RWPE1 (cell line): Measurements from ENCODE around the gene ZNF678.

ENCODE experiments used
- CTCF ChIA-PET: fragments of 350-600 bp; sonication (Branson Sonifier 250); formaldehyde crosslinking; extraction: SDS; loops from one replicate; lab custom pipeline; 2021; lab: Yijun Ruan, JAX
- POLR2A ChIA-PET: fragments of 400-600 bp; formaldehyde crosslinking; extraction: SDS; loops from one replicate; lab custom pipeline; 2020; ENCODE audit warnings: antibody characterized with exemption; ENCODE audit not compliant: low non-redundant PET; lab: Yijun Ruan, JAX
- DNase-seq: peaks from one replicate; pipeline ENCODE4 v3.0.0; 2012; ENCODE audit warnings: low spot score
- H3K27ac ChIP-seq: fragments of 450-650 bp; 2 replicates; pipeline ENCODE4 v1.5.1; 2017
- TF ChIP-seq, protein P1 (sequence below): fragments of 450-650 bp; conservative IDR thresholded peaks from 2 replicates; pipeline ENCODE4 v1.5.1; 2017; ENCODE audit warnings: low read depth, mild to moderate bottlenecking

The ZNF678 gene

DNA sequence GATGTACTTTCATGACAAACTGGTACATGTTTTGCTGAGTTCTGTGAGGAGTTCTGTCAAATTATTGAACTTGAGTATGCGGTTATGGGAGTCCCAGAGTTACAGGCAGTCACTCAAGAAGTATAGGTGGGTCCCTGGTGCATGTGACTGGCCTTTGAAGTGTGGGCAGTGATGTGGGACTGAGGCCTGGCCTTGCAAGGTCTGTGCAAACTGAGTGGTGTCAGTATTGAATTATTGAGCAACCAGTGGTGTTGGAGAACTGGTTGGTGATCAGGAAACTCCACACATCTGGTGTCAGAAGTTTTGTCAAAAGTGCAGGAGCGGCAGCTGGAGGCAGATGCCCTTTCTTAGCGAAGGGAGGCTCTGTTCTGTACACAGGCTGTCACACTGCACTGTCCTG lies 5.2 kb downstream of the ZNF678 start:
- ChIA-PET CTCF (interaction anchor here (0.9 kb wide), 1 partner anchor 13 kb away, joined by 3 read pairs; no protein-coding TSS in a partner anchor), POLR2A (no interaction called here)
- no peak for DNase-seq
- TF ChIP-seq, protein P1, sequence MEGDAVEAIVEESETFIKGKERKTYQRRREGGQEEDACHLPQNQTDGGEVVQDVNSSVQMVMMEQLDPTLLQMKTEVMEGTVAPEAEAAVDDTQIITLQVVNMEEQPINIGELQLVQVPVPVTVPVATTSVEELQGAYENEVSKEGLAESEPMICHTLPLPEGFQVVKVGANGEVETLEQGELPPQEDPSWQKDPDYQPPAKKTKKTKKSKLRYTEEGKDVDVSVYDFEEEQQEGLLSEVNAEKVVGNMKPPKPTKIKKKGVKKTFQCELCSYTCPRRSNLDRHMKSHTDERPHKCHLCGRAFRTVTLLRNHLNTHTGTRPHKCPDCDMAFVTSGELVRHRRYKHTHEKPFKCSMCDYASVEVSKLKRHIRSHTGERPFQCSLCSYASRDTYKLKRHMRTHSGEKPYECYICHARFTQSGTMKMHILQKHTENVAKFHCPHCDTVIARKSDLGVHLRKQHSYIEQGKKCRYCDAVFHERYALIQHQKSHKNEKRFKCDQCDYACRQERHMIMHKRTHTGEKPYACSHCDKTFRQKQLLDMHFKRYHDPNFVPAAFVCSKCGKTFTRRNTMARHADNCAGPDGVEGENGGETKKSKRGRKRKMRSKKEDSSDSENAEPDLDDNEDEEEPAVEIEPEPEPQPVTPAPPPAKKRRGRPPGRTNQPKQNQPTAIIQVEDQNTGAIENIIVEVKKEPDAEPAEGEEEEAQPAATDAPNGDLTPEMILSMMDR, result no peak
- no peak overlapping the region for H3K27ac ChIP-seq

DNA sequence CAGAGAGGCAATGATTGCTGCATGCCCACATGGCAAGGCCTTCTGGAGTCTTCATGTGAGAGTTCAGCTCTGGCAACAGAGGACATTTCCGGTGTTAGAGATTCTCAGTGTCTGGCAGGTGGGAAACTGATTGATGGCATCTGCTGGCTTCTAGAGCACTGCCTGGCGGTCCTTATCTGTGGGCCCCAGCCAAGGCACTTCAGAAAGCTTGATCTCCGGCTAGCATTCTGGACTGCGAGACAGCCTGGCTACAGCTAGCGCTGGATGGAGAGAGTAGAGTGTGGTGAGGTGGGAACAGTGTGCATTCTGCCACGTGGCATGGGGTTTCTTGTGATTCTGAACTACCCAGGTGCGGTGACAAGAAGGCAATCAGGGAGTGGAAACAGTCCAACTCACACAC lies 9.4 kb downstream of the ZNF678 start:
- CTCF ChIA-PET, result interaction anchor here (0.9 kb wide), 1 partner anchor 27 kb away, joined by 4 read pairs; no protein-coding TSS in a partner anchor
- TF ChIP-seq, protein P1, result no peak
- H3K27ac ChIP-seq, result no peak overlapping the region
- POLR2A ChIA-PET, result no interaction called here
- DNase-seq, result no peak

DNA sequence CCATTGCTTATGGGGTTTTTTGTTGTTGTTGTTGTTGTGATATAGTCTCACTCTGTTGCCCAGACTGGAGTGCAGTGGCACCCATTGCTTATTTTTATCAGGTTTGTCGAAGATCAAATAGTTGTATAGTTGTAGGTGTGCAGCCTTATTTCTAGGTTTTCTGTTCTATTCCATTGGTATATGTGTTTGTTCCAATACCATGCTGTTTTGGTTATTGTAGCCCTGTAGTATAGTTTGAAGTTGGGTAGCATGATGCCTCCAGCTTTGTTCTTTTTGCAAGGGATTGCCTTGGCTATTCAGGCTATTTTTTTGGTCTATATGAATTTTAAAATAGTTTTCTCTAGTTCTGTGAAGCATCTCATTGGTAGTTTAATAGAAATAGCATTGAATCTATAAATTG lies 11.6 kb downstream of the ZNF678 start:
- no peak for DNase-seq
- TF ChIP-seq, protein P1, result no peak
- POLR2A ChIA-PET, result no interaction called here
- CTCF ChIA-PET, result interaction anchor here (0.7 kb wide), 1 partner anchor 242 kb away, joined by 3 read pairs; no protein-coding TSS in a partner anchor
- no peak overlapping the region for H3K27ac ChIP-seq

DNA sequence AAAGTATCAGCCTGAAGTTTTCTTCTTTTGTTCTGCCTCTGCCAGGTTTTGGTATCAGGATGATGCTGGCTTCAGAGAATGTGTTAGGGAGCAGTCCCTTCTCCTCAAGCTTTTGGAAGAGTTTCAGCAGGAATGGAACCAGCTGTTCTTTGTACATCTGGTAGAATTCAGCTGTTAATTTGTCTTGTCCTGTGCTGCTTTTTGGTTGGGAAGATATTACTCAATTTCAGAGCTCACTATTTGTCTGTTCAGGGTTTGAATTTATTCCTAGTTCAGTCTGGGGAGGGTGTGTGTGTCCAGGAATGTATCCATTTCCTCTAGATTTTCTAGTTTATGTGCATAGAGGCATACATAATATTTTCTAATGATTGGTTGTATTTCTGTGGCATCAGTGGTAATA lies 12.8 kb downstream of the ZNF678 start:
- DNase-seq, result no peak
- TF ChIP-seq, protein P1, result no peak
- CTCF ChIA-PET, result interaction anchor here (0.6 to 0.8 kb wide), 2 partner anchors 21 to 33 kb away, joined by 3 read pairs; no protein-coding TSS in a partner anchor
- H3K27ac ChIP-seq, result no peak overlapping the region
- POLR2A ChIA-PET, result no interaction called here

DNA sequence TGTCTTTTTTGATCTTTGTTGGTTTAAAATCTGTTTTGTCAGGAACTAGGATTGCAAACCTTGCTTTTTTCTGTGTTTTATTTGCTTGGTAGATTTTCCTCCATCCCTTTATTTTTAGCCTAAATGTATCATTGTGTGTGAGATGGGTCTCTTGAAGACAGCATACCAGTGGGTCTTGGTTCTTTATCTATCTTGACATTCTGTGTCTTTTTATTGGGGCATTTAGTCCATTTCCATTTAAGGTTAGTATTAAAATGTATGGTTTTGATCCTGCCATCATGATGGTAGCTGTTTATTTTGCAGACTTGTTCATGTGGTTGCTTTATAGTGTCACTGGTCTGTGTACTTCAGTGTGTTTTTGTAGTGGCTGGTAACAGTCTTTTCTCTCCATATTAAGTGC lies 14.1 kb downstream of the ZNF678 start:
- TF ChIP-seq, protein P1, result no peak
- ChIA-PET CTCF (no interaction called here), POLR2A (no interaction called here)
- no peak for DNase-seq
- H3K27ac ChIP-seq, result no peak overlapping the region

DNA sequence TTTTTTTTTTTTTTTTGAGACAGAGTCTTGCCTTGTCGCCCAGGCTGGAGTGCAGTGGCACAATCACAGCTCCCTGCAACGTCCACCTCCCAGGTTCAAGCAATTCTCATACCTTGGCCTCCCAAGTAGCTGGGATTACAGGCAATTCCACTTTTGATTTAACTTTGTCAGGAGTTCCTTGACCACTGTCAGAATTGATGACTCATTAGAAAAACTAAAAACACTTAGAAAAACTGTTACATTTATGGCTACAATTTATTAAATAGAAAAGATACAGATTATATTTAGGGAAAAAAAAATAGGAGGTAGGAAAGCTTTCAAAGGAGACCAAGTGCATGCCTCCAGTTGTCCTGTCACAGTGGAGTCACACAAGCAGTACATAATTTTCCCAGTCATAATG lies 20.0 kb downstream of the ZNF678 start:
- DNase-seq, result no peak
- CTCF ChIA-PET, result interaction anchor here (0.5 to 1.0 kb wide), 3 partner anchors 18 to 77 kb away, joined by 3 read pairs; no protein-coding TSS in a partner anchor
- no peak overlapping the region for H3K27ac ChIP-seq
- POLR2A ChIA-PET, result no interaction called here
- TF ChIP-seq, protein P1, result no peak

DNA sequence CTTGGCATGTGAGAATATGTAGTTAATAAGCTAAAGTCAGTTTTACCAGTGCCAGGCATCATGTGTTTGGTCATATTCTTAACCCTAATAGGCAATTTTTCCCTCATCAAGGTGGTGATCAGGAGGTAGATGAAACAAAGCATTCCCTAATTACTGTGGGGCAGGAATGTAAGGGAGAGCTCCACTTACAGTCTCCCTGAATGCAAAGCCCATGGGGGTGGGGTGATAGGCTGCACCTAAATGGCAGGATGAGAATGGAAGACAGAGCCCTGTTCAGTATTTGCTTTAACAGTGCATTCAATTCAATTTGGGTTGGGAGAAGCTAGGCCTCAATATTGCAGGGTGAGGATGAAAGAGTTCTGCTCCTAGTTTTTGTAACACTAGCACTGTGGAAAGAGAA lies 23.4 kb downstream of the ZNF678 start:
- POLR2A ChIA-PET, result interaction anchor here (0.6 kb wide), 1 partner anchor 15 kb away, joined by 3 read pairs; no protein-coding TSS in a partner anchor
- TF ChIP-seq, protein P1, result no peak
- CTCF ChIA-PET, result no interaction called here
- DNase-seq, result no peak
- H3K27ac ChIP-seq, result no peak overlapping the region
